Measurements from ENCODE around the gene SEMA4A.
"Not testable (repeated sequence)": the region's sequence is repeated elsewhere in the genome, so short reads cannot be mapped to it uniquely, and the experiment has no call there.

Gene SEMA4A

GRCh38 chr1:156162430-156163037 is 9.1 kb downstream of the SEMA4A start:
- no peak for DNase-seq

GRCh38 chr1:156163712-156164111 is 10.3 kb downstream of the SEMA4A start:
- no peak for DNase-seq

GRCh38 chr1:156164125-156164831 is 10.9 kb downstream of the SEMA4A start:
- DNase-seq, result no peak

- DNase-seq, result no peak
These were observed 11.7 kb downstream of the SEMA4A start for GRCh38 chr1:156165083-156165482.

- DNase-seq, result no peak
These were observed 14.2 kb downstream of the SEMA4A start for GRCh38 chr1:156167536-156167935.

GRCh38 chr1:156172696-156173470 is 19.5 kb downstream of the SEMA4A start:
- no peak for DNase-seq

GRCh38 chr1:156176610-156177210 is 23.3 kb downstream of the SEMA4A start:
- no peak for DNase-seq

- DNase-seq, result no peak
These were observed 24.7 kb downstream of the SEMA4A start for GRCh38 chr1:156177919-156178654.

GRCh38 chr1:156180471-156180870 is 27.1 kb downstream of the SEMA4A start:
- DNase-seq, result no peak

GRCh38 chr1:156181391-156181924 is 28.1 kb downstream of the SEMA4A start:
- not testable (repeated sequence) for DNase-seq

GRCh38 chr1:156182010-156182779 is 28.8 kb downstream of the SEMA4A start:
- not testable (repeated sequence) for DNase-seq

GRCh38 chr1:156186347-156187177 is 33.2 kb downstream of the SEMA4A start:
- not testable (repeated sequence) for DNase-seq

- DNase-seq, result not testable (repeated sequence)
These were observed 36.9 kb downstream of the SEMA4A start for GRCh38 chr1:156190265-156190664.

GRCh38 chr1:156191292-156191964 is 38.0 kb downstream of the SEMA4A start:
- DNase-seq, result no peak

GRCh38 chr1:156193208-156193487 is 39.8 kb downstream of the SEMA4A start:
- DNase-seq, result no peak

- DNase-seq, result peak; percentile 97
These were observed 40.3 kb downstream of the SEMA4A start, which contains the start of gene SLC25A44 for GRCh38 chr1:156193488-156194299. SLC25A44 (plus strand) TSS chr1:156194104; CDS start chr1:156199848, 5,744 bp downstream.

- no peak for DNase-seq
These were observed 40.9 kb downstream of the SEMA4A start for GRCh38 chr1:156194300-156194652.

- no peak for DNase-seq
These were observed 42.5 kb downstream of the SEMA4A start for GRCh38 chr1:156195853-156196252.

- no peak for DNase-seq
These were observed 43.1 kb downstream of the SEMA4A start for GRCh38 chr1:156196445-156196844.

Data from T1000 (cell line).